Progenitor cell of endocrine pancreas (in vitro differentiated cells): ENCODE measurements around the gene CABLES2. TPM values are rescaled to one million over a fixed set of nuclear protein-coding genes. Genes with fewer than 3 reads are reported as not detected.

Experiments
- DNase-seq: peaks from one replicate; pipeline ENCODE4 v3.0.0; 2021; ENCODE audit warnings: low spot score; ENCODE audit not compliant: unreplicated experiment
- H3K27ac Mint-ChIP-seq: 2 replicates; pipeline ENCODE4 v1.8.0; 2021; ENCODE audit warnings: mild to moderate bottlenecking, moderate library complexity, mixed read lengths
- H3K27me3 Mint-ChIP-seq: 2 replicates; pipeline ENCODE4 v1.8.0; 2021; ENCODE audit warnings: mixed read lengths
- H3K36me3 Mint-ChIP-seq: 2 replicates; pipeline ENCODE4 v1.8.0; 2022; ENCODE audit warnings: mixed read lengths; ENCODE audit not compliant: insufficient read depth
- H3K4me1 Mint-ChIP-seq: 2 replicates; pipeline ENCODE4 v1.8.0; 2021; ENCODE audit warnings: low read depth, mixed read lengths
- H3K4me3 Mint-ChIP-seq: 2 replicates; pipeline ENCODE4 v1.8.0; 2021; ENCODE audit warnings: low read depth, mild to moderate bottlenecking, moderate library complexity, mixed read lengths
- H3K9me3 Mint-ChIP-seq: 2 replicates; pipeline ENCODE4 v1.8.0; 2021; ENCODE audit warnings: low read depth, mixed read lengths
- CTCF ChIP-seq: fragments of 200-600 bp; sonication (generic); IDR thresholded peaks from one replicate; pipeline ENCODE4 v1.5.0; 2021; ENCODE audit warnings: antibody characterized with exemption, mild to moderate bottlenecking; ENCODE audit not compliant: unreplicated experiment
- total RNA-seq: library from RNA; stranded (reverse); gene quantifications from 2 replicates; pipeline ENCODE4 v1.2.1, GENCODE V29; 2021

The CABLES2 gene
- total RNA-seq, 1 donor from 2014 or later, result 21.7 TPM

GRCh38 chr20:62418709-62419487, 11.8 kb upstream of the CABLES2 start:
- peaks cover 3% of the 10 kb centered on the region for H3K36me3 Mint-ChIP-seq

GRCh38 chr20:62417981-62418708, 11.1 kb upstream of the CABLES2 start:
- DNase-seq, result no peak
- Mint-ChIP-seq H3K4me3 (no peak overlapping the region), H3K27ac (no peak overlapping the region), H3K36me3 (peaks cover 3% of the 10 kb centered on the region), H3K27me3 (peaks cover 4% of the 10 kb centered on the region), H3K9me3 (no peaks in the 10 kb centered on the region), H3K4me1 (no peaks in the 10 kb centered on the region)
- no peak for TF ChIP-seq CTCF

More at GRCh38 chr20:62418709-62419487, 11.8 kb upstream of the CABLES2 start:
- DNase-seq, result no peak
- no peaks in the 10 kb centered on the region for H3K9me3 Mint-ChIP-seq
- H3K27me3 Mint-ChIP-seq, result peaks cover 4% of the 10 kb centered on the region
- no peak overlapping the region for H3K4me3 Mint-ChIP-seq
- no peaks in the 10 kb centered on the region for H3K4me1 Mint-ChIP-seq
- no peak for TF ChIP-seq CTCF
- H3K27ac Mint-ChIP-seq, result no peak overlapping the region

GRCh38 chr20:62416651-62417637, 9.9 kb upstream of the CABLES2 start:
- Mint-ChIP-seq H3K27ac (no peak overlapping the region), H3K4me1 (no peaks in the 10 kb centered on the region), H3K36me3 (peaks cover 3% of the 10 kb centered on the region), H3K4me3 (no peak overlapping the region), H3K9me3 (no peaks in the 10 kb centered on the region), H3K27me3 (peaks cover 4% of the 10 kb centered on the region)
- no peak for TF ChIP-seq CTCF
- no peak for DNase-seq

GRCh38 chr20:62415354-62416111, 8.4 kb upstream of the CABLES2 start:
- no peak for DNase-seq
- Mint-ChIP-seq H3K36me3 (peaks cover 1% of the 10 kb centered on the region), H3K4me1 (no peaks in the 10 kb centered on the region), H3K4me3 (no peak overlapping the region), H3K27me3 (peaks cover 4% of the 10 kb centered on the region), H3K9me3 (no peaks in the 10 kb centered on the region), H3K27ac (no peak overlapping the region)
- TF ChIP-seq CTCF, result no peak
